HG02852 (cell line): Measurements from ENCODE around the gene EGLN1.

ENCODE experiments used
- ATAC-seq: cut with Tn5 transposase; IDR thresholded peaks from one replicate; pipeline ENCODE4 v1.9.1; 2021; ENCODE audit warnings: mild to moderate bottlenecking, moderate library complexity; ENCODE audit not compliant: unreplicated experiment

EGLN1 gene

DNA sequence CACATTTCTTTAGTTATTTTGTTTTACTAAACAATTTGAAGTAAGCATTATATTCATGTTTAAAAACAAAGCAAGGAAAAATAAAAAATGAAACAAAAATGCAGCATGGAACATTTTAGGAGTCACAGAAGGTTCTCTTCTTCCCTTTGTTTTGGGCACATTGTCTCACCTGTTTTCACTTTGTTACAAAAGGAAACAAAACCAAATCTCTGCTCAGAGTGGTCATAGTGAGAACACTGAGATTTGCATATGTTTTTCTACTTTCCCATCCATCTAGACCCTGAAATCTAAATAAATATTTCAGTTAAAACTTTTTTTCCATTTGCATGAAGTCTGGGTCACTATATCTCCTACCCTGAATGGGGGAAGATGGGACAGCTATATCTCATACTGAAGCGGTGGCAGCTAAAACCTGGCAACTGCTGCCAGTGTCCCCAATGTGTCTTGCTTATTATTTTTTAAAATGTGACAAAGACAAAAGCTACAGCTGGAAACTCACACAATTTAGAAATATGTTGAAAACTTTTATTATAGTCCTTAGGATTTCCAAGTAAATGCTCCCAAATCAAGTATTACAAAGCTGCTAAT lies 87.9 kb downstream of the EGLN1 start:
- ATAC-seq: peak; percentile 33

DNA sequence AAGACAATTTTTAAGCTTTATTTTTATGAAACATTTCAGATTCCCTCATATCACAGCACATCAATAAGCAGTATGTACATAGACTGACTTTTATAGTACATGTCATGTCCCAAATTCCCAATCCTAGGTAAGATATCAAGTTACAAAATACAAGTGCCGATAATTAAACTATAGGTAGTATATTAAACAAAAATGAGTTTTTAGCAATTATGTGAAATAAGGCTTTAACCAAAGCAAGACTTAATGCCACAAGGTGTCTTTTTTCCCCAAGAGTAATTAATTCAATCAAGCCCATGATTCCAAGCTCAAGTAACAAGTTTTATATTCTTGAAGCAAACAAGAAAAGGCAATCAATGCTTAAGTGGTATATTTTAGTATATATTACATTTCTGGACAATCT lies 89.3 kb downstream of the EGLN1 start:
- ATAC-seq: no peak

DNA sequence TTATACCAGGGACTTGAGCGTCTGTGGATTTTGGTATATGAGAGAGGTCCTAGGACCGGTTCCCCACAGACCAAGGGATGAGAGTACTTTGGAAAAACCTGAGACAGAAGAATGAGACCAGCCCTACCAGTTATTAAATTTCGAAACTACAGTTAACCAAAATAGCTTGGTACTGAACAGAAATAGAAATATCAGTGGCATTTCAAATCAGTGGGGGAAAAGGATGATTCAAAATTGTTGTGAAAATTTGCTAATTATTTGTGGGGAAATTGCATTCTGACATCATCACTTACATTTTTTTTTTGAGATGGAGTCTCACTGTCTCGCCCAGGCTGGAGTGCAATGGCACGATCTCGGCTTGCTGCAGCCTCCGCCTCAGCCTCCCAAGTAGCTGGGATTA lies 92.6 kb downstream of the EGLN1 start:
- ATAC-seq: no peak

DNA sequence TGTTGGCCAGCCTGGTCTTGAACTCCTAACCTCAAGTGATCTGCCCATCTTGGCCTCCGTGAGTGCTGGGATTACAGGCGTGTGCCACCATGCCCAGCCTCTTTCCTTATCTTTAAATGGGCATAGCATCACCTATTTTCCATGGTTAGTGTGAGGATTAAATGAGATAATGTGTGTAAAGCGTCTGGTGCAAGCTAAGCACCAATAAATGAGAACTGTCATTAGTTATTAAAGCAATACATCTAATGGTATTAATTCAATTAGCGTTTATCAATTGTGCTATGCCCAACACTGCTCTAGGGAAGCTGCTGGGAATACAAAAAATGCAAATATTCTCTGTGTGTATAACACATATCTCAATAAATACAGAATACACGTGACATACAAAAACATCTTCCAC lies 94.5 kb downstream of the EGLN1 start:
- no peak for ATAC-seq

DNA sequence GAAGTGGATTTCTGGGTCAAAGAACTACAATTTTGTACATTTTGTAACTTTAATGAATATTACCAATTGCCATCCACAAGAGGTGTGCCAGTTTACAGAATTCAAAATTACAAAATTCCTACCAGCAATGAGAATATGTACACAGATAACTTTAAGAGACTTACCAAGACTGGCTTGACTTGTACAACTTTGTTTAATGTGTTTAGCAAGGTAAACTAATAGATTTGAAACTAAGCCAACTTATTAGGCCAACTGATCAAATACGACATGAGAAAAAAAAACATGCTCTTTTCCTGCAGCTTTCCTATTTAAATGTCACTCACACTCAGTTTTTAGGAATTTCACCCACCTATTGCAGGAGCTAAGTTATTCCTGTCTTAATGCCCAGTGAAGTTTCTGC lies 95.8 kb downstream of the EGLN1 start:
- no peak for ATAC-seq

DNA sequence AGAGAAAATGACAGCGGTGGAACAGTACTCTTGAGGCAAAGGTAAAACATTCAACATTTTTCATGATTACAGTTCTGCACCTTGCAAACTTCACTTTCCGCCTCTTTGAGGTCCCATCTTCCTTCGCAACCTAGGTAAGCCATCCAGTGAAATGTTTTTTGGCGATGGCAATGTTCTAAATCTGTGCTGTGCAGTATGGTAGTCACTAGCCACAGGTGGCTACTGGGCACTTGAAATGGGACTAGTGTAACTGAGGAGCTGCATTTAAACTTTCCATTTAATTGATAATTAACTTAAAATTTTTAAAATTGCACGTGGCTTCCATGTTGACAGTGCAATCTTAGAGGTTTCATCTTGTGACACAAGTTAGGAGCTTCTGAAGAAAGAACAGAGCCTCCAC lies 97.4 kb downstream of the EGLN1 start:
- no peak for ATAC-seq

DNA sequence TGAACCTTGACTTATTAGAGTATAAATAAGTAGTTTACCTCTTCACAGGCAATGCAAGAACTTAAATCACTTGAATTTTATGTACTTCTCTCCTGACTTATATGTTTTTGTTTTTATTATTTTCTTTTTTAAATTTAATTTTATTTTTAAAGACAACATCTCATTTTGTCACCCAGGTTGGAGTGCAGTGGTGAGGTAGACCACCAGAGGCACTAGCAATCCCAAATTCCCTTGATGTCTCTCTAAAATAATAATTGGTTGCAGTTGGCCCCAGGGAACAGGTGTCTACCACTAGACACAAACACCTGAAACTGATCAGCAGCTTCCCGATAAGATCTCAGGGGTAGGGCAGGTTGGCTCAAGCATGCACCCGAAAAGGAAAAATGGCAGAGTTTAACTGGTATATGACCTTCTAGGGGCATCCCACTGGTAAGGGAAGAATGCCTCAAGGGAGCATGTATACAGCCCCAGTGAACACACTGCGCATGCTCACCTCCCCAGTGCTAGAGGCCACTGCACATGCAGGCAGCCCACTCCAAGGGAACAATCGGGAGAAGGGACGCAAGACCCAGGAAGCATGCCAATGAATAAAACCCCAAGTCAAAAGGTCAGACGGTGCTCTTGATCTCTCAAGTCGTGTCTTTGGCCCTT lies 99.1 kb downstream of the EGLN1 start:
- no peak for ATAC-seq

DNA sequence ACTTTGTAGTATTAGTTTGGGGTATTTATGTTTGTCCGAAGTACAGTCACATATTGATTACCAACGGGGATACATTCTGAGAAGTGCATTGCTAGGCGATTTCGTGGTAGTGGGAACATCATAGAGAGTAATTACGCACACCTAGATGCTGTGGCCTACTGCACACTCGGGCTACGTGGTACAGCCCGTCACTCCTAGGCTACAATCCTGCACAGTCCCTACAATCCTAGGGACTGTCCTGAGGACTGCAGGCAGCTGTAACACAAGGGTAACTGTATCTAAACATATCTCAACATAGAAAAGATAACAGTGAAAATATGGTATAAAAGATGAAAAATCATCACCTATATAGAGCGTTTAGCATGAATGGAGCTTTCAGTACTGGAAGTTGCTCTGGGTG lies 103.0 kb downstream of the EGLN1 start:
- no peak for ATAC-seq

DNA sequence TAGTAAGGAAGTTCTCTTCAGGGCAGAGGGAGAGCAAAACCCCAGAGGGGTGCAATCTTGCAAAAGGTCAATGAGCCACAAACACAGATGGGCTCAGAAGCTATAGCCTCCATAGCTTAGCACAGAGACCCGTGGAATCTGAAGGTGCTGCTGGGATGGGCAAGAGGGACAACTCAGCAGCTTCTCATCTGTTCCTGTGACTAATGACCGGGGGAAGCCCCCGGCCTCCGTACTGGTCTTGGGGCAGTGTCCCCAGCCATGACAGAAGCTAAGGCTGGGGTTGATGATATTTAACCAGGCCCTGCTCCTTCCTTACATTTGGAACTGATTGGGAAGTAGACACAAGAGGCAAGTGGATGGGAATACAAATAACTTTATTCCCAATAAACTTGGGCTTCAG lies 103.5 kb downstream of the EGLN1 start:
- ATAC-seq: no peak

DNA sequence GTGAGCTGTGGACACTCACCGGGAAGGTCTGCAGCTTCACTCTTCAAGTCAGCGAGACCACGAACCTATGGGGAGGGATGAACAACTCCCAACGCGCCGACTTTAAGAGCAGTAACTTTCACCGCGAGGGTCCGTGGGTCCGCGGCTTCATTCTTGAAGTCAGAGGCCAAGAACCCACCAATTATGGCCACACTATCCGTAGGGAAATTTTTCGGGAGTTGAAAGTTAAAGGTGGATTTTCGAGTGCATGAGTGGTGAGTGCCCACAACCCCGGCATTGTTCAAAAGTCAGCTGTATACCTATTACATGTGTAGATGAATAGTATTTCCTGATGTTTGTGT lies 104.1 kb downstream of the EGLN1 start:
- ATAC-seq: no peak

DNA sequence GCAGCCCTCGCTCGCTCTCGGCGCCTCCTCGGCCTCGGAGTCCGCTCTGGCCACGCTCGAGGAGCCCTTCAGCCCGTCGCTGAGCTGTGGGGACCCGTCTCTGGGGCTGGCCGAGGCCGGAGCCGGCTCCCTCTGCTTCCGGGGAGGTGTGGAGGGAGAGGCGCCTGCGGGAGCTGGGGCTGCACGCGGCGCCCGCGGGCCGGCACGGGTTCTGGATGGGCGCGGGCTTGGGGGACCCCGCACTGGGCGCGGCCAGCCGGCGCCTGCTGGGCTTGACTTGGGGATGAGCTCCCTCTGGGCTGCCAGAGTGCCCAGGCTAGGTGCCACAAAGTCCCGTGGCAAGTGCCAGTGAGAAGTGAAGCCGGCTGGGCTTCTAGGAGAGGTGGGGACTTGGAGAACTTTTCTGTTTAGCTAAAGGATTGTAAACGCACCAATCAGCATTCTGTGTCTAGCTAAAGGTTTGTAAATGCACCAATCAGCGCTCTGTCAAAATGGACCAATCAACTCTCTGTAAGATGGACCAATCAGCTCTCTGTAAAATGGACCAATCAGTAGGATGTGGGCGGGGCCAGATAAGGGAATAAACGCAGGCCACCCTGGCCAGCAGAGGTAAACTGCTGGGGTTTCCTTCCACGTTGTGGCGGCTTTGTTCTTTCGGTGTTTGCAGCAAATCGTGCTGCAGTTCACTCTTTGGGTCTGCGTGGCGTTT lies 104.6 kb downstream of the EGLN1 start:
- no peak for ATAC-seq

DNA sequence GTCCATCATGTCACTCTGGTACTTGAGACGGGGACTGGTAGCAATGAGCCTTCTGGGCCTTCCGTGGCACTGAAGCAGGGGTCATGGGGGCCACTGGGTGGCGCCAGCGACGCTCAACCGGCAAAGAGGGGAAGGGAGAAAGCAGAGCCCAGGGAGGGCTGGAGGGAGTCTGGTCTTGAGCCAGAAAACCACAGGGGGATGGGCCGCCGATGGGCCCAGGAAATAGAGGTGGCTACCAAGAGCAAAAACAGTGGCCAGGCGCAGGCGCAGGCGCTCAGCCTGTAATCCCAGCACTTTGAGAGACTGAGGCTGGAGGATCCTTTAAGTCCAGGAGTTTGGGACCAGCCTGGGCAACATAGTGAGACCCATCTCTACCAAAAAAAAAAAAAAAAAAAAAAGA lies 106.2 kb downstream of the EGLN1 start:
- peak; percentile 76 for ATAC-seq
